ENCODE measurements around the gene GPRC5B.

Gene GPRC5B

GRCh38 chr16:19896951-19897350, 12.3 kb upstream of the GPRC5B start:
- DNase-seq, result no peak

- no peak for DNase-seq
These were observed 9.9 kb upstream of the GPRC5B start for GRCh38 chr16:19894586-19894985.

- no peak for DNase-seq
These were observed 8.3 kb upstream of the GPRC5B start for GRCh38 chr16:19892902-19893301.

- no peak for DNase-seq
These were observed 6.3 kb upstream of the GPRC5B start for GRCh38 chr16:19890901-19891300.

GRCh38 chr16:19888834-19889233, 4.2 kb upstream of the GPRC5B start:
- DNase-seq, result no peak

GRCh38 chr16:19886073-19886941, 1.7 kb upstream of the GPRC5B start:
- peak; percentile 71 for DNase-seq

GRCh38 chr16:19885451-19886072, 914 bp upstream of the GPRC5B start:
- DNase-seq, result no peak

GRCh38 chr16:19883966-19884485, 622 bp downstream of the GPRC5B start:
- DNase-seq, result no peak

GRCh38 chr16:19883296-19883965, 1.2 kb downstream of the GPRC5B start:
- DNase-seq, result no peak

- DNase-seq, result no peak
These were observed 2.0 kb downstream of the GPRC5B start for GRCh38 chr16:19882646-19883045.

GRCh38 chr16:19882186-19882585, 2.5 kb downstream of the GPRC5B start:
- DNase-seq, result no peak

- no peak for DNase-seq
These were observed 2.9 kb downstream of the GPRC5B start for GRCh38 chr16:19881783-19882182.

GRCh38 chr16:19881028-19881427, 3.6 kb downstream of the GPRC5B start:
- no peak for DNase-seq

GRCh38 chr16:19879241-19879792, 5.3 kb downstream of the GPRC5B start:
- no peak for DNase-seq

GRCh38 chr16:19878757-19879156, 5.9 kb downstream of the GPRC5B start:
- no peak for DNase-seq

GRCh38 chr16:19876501-19877059, 8.1 kb downstream of the GPRC5B start:
- no peak for DNase-seq

GRCh38 chr16:19875900-19876299, 8.7 kb downstream of the GPRC5B start:
- DNase-seq, result no peak

- no peak for DNase-seq
These were observed 9.6 kb downstream of the GPRC5B start for GRCh38 chr16:19874851-19875546.

- no peak for DNase-seq
These were observed 10.6 kb downstream of the GPRC5B start for GRCh38 chr16:19874026-19874425.

- no peak for DNase-seq
These were observed 11.7 kb downstream of the GPRC5B start for GRCh38 chr16:19872935-19873334.

GRCh38 chr16:19872179-19872863, 12.3 kb downstream of the GPRC5B start:
- DNase-seq, result no peak

GRCh38 chr16:19871721-19872120, 12.9 kb downstream of the GPRC5B start:
- no peak for DNase-seq

Measured in activated CD4-positive, alpha-beta T cell treated with anti-CD3 and anti-CD28 coated beads for 1 hour (primary cell).